Activated CD8-positive, alpha-beta memory T cell treated with anti-CD3 and anti-CD28 coated beads for 36 hours (primary cell): ENCODE results near the gene CMTR1. TPM values are rescaled to one million over a fixed set of nuclear protein-coding genes. Genes with fewer than 3 reads are reported as not detected.

Experiments
- CTCF ChIA-PET: fragments of 350-600 bp; sonication (Branson Sonifier 250); formaldehyde crosslinking; loops from one replicate; lab custom pipeline; 2021; ENCODE audit warnings: antibody characterized with exemption; lab: Charles Lee
- POLR2A ChIA-PET: fragments of 350-600 bp; sonication (Branson Sonifier 250); formaldehyde crosslinking; loops from one replicate; lab custom pipeline; 2021; ENCODE audit warnings: antibody characterized with exemption; lab: Charles Lee
- total RNA-seq, 2 experiments: library from RNA; stranded (reverse); gene quantifications; one replicate each; pipeline ENCODE4 v1.2.3, GENCODE V29; 2021

Gene CMTR1
- total RNA-seq, 2 experiments from 2014 or later, result 44.9 to 45.2 TPM

GRCh38 chr6:37432590-37432915 is 468 bp upstream of the CMTR1 start:
- ChIA-PET CTCF (interaction anchor here (0.9 kb wide), 1 partner anchor 14 kb away, joined by 3 read pairs; no protein-coding TSS in a partner anchor), POLR2A (interaction anchor here (0.5 to 1.5 kb wide), 3 partner anchors 11 to 143 kb away, joined by 3 to 5 read pairs (median 3); no protein-coding TSS in a partner anchor)

- CTCF ChIA-PET, result interaction anchor here (0.5 to 1.3 kb wide), 4 partner anchors 13 to 220 kb away, joined by 3 read pairs; no protein-coding TSS in a partner anchor
- POLR2A ChIA-PET, result interaction anchor here (0.5 to 1.5 kb wide), 2 partner anchors 10 to 244 kb away, joined by 3 to 5 read pairs; no protein-coding TSS in a partner anchor
Observed at GRCh38 chr6:37433657-37434271, 743 bp downstream of the CMTR1 start.

GRCh38 chr6:37435373-37435772 is 2.4 kb downstream of the CMTR1 start:
- CTCF ChIA-PET, result no interaction called here
- POLR2A ChIA-PET, result interaction anchor here (1.0 kb wide), 1 partner anchor 8 kb away, joined by 4 read pairs; no protein-coding TSS in a partner anchor

GRCh38 chr6:37435816-37436215 is 2.8 kb downstream of the CMTR1 start:
- ChIA-PET CTCF (no interaction called here), POLR2A (no interaction called here)

GRCh38 chr6:37438930-37439329 is 5.9 kb downstream of the CMTR1 start:
- CTCF ChIA-PET, result interaction anchor here (0.6 kb wide), 1 partner anchor 162 kb away, joined by 5 read pairs; no protein-coding TSS in a partner anchor

GRCh38 chr6:37441651-37442050 is 8.6 kb downstream of the CMTR1 start:
- ChIA-PET POLR2A (interaction anchor here (0.6 kb wide), 1 partner anchor 256 kb away, joined by 7 read pairs; the partner anchor contains the start of gene MDGA1), CTCF (no interaction called here)

More at GRCh38 chr6:37438930-37439329, 5.9 kb downstream of the CMTR1 start:
- POLR2A ChIA-PET, result no interaction called here

GRCh38 chr6:37442416-37443215 is 9.6 kb downstream of the CMTR1 start:
- ChIA-PET POLR2A (interaction anchor here (0.6 to 1.3 kb wide), 2 partner anchors 9 to 255 kb away, joined by 5 to 7 read pairs; partner anchors contain the start of genes CMTR1 and MDGA1), CTCF (no interaction called here)

GRCh38 chr6:37443216-37443542 is 10.2 kb downstream of the CMTR1 start:
- CTCF ChIA-PET, result interaction anchor here (1.6 kb wide), 1 partner anchor 35 kb away, joined by 3 read pairs; no protein-coding TSS in a partner anchor
- POLR2A ChIA-PET, result interaction anchor here (0.7 to 1.3 kb wide), 2 partner anchors 8 to 10 kb away, joined by 4 to 5 read pairs; partner anchors contain the start of gene CMTR1

- ChIA-PET POLR2A (no interaction called here), CTCF (interaction anchor here (0.6 kb wide), 1 partner anchor 234 kb away, joined by 4 read pairs; no protein-coding TSS in a partner anchor)
Observed at GRCh38 chr6:37449984-37450383, 17.0 kb downstream of the CMTR1 start.

GRCh38 chr6:37451441-37452193 is 18.6 kb downstream of the CMTR1 start:
- ChIA-PET CTCF (interaction anchor here (1.2 kb wide), 1 partner anchor 20 kb away, joined by 4 read pairs; no protein-coding TSS in a partner anchor), POLR2A (no interaction called here)

GRCh38 chr6:37452522-37452921 is 19.5 kb downstream of the CMTR1 start:
- ChIA-PET CTCF (interaction anchor here (1.2 kb wide), 1 partner anchor 127 kb away, joined by 3 read pairs; no protein-coding TSS in a partner anchor), POLR2A (no interaction called here)

GRCh38 chr6:37454420-37455140 is 21.6 kb downstream of the CMTR1 start:
- POLR2A ChIA-PET, result interaction anchor here (0.6 kb wide), 1 partner anchor 31 kb away, joined by 3 read pairs; no protein-coding TSS in a partner anchor
- CTCF ChIA-PET, result interaction anchor here (0.8 kb wide), 1 partner anchor 82 kb away, joined by 3 read pairs; no protein-coding TSS in a partner anchor

GRCh38 chr6:37456126-37456525 is 23.1 kb downstream of the CMTR1 start:
- POLR2A ChIA-PET, result no interaction called here
- CTCF ChIA-PET, result no interaction called here

- POLR2A ChIA-PET, result no interaction called here
Observed at GRCh38 chr6:37456816-37457560, 24.0 kb downstream of the CMTR1 start.

GRCh38 chr6:37459981-37460800 is 27.2 kb downstream of the CMTR1 start:
- ChIA-PET CTCF (no interaction called here), POLR2A (interaction anchor here (0.7 kb wide), 1 partner anchor 80 kb away, joined by 3 read pairs; no protein-coding TSS in a partner anchor)

More at GRCh38 chr6:37456816-37457560, 24.0 kb downstream of the CMTR1 start:
- CTCF ChIA-PET, result no interaction called here

- ChIA-PET CTCF (no interaction called here), POLR2A (no interaction called here)
Observed at GRCh38 chr6:37460805-37461204, 27.8 kb downstream of the CMTR1 start.

- ChIA-PET POLR2A (interaction anchor here (0.5 kb wide), 1 partner anchor 18 kb away, joined by 7 read pairs; no protein-coding TSS in a partner anchor), CTCF (no interaction called here)
Observed at GRCh38 chr6:37463110-37463509, 30.1 kb downstream of the CMTR1 start.
